ENCODE data around the gene FOXF1. TPM values are rescaled to one million over a fixed set of nuclear protein-coding genes. Genes with fewer than 3 reads are reported as not detected.

The FOXF1 gene
- under 1 TPM in 4 of 10 donors, not detected in 6; 0.04 to 0.13 (median 0.07) TPM for polyA plus RNA-seq (ENCODE audit: insufficient read length in 10 of 10)
- long read RNA-seq, donor 1 = 0 reads
- long read RNA-seq, donor 2 = 0 reads
- long read RNA-seq, donor 3 = 0 reads
- long read RNA-seq, donor 4 = 0 reads
- long read RNA-seq, donor 5 = 0 reads
- long read RNA-seq, donor 6 = 0 reads
- long read RNA-seq, donor 7 = 0 reads
- long read RNA-seq, donor 8 = 0 reads
- long read RNA-seq, donor 9 = 0 reads

- DNase-seq = no peak
These were observed at the start of gene FOXF1 for GRCh38 chr16:86510465-86511261. Gene FOXF1, plus strand, starts transcription at chr16:86510527. Its CDS starts 43 bp downstream, at chr16:86510570.

DNA sequence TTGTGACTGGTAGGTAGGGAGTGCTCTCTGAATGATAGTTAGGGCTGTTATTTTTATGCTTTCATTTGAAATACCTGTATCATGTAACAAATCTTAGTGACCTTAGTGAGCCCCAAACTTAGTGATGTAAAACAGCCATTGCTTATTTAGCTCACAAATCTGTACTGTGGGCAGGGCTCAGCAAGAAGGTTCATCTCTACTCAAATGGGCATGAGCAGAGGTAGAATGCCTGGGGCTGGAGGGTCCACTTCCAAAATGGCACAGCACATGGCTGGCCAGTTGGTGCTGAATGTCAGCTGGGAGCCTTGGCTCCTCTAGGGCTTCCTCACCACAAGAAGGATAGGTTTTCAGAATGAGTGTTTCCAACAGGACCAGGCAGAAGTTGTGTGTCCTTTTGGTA, 49.3 kb upstream of the FOXF1 start:
- no peak for DNase-seq

DNA sequence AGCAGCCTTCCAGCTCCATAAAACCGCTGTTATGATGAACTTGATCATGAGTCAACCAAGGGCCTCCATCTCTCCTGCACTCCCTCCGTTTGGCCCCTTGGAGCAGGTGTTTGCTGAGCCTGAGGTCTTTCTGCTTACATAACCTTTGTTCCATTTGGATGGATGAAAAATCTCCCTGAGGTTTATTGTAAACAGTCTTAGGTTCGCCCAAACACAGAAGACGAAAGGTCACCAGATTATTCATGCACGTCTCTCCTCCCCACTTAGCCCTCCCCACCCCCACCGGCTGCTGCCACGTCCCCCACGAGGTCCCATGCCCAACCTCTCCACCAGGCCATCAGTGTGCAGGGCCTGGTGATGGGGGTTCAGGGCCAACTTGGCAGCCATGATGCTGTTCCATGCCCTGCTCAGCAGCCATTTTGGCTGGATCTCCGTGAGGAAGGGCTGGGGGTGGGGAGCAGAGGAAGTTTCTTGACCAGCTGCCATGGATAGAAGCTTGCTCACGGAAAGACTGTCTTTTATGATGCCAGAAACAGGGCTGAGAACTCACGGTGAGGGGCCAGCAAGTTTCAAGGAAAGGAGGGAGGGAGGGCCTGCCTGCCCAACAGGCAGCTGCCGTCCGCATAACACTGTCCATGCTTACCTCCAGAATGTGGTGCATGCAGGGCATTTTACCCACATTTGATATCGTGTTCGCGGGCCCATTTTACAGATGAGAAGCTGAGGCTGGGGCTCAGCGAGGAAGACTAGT, 47.8 kb upstream of the FOXF1 start:
- DNase-seq = no peak

- DNase-seq = no peak
These were observed 46.3 kb upstream of the FOXF1 start for GRCh38 chr16:86464044-86464443.

DNA sequence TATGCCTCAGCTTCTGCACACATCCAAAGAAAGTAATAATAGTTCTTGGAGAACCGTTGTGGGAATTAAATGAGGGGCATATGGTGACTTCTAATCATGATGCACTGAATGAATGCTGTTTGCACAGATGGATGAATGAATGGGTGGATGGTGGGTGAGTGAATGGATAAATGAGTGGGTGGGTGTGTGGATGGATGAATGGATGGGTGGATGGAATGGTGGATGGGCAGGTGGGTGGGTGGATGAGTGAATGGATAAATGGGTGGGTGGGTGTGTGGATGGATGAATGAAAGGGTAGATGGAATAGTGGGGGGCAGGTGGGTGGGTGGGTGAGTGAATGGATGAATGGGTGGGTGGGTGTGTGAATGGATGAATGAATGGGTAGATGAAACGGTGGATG, 44.9 kb upstream of the FOXF1 start:
- DNase-seq = no peak

DNA sequence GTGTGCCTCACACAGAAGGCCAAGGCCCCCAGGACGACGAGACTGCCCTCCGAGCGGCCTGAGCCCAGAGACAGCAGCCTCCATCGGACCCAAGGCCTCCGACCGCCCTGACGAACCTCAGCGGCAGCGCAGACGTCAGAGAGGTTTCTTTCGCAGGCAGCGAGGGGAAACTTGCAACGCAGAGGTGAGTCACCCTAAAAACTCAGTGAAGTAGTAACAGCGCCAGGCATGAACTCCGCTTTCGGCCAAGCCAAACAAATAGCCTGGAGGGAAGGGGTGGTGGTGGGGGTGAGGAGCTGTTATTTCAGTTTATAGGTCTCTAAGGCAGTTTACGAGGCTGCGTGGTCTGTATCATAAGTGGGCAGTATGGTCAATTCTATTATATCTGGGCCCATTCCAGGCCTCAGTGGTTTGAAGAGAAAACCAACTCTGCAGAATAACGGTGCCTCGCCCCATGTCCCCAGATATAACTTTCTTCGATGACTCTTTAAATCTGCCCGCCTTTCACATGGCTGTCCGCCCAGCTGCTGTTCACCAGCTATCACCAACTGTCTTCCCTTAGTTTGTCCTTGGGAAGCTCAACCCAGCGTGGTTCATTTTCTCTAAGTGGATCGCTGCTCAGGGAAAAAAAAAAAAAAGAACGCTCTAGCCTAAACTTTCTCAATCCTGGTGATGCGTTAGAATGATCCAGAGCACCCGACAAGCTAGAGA, 43.5 kb upstream of the FOXF1 start:
- no peak for DNase-seq

DNA sequence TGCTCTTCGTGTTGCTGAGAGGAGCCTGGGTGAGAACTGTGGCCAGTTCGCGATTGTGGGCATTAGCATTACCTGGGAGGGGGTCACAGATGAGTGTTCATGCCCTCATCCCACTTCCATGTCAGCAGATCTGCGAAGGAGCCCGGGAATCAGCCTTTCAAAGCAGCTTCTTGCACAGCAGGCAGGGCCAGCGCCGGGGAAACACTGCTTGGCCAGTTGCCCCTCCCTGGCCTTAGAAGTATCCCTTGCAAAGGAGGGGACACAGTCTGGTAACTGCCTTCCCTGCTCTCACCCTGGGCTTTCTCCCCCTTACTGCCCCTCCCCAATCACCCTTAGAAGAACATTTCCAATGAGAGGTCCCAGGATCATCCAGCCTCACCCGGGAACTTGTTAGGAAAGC, 42.8 kb upstream of the FOXF1 start:
- no peak for DNase-seq

- DNase-seq = no peak
These were observed 39.4 kb upstream of the FOXF1 start for GRCh38 chr16:86470964-86471363.

DNA sequence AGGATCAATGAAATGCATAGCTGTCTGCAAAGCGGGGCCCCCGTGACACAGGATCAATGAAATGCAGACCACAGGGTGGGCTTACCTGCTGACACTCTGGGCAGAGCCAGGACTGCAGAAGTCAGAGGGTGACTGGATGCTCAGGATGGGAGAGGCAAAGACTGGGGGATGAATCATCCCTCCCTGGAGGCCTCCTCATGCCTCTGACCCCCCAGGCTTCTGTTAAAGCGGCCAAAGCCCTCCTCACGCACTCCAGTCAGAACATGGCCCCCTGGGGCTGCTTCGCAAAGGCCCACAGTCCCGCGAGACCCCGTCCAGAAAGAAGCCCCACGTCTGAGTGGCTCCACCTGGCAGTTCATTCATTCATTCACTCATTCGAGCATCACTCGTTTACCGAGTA, 38.4 kb upstream of the FOXF1 start:
- no peak for DNase-seq

DNA sequence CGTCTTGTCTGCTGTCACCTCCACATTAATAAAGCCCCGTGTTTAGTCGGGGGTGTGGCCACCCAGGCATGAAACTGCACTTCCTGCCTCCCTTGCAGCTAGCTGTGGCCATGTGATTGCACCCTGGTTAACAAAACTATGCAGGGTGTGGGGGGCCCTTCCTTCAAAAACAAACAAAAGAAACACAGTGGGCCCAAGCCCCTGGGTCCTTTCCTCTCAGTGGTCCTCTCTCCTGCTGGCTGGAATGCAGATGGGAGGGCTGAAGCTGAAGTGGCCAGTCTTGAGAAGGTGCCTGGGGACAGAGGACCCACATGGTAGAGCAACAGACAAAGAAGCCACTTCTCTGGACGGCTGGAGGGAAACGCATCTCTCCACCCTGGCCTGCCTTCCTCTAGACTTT, 38.0 kb upstream of the FOXF1 start:
- no peak for DNase-seq

DNA sequence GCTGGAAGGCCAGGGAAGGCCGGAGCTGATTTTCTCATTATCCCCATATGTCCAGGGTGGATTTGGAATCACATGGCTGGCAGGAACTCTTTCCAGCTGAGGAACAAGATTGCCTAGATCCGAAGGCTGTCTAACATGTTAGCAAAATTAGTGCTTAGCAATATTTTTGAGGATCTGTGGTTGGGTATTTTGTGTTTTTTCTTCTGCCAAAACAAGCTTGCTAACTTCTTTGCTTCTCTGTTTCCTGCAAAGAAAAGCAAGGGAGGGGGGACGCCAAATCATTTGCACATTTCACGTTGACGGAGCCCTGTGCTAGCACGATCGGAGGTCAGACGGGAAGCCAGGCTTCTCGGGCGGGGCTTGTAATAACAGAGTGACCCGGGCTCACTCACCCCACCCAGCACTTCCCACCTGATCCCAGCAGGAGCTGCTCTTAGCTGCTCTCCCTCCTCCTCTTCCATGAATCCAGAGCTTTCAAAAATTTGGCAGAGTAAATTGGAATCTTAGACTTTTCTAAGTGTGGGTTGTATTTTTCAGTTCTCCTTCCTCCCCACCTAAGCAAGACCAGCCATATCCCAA, 33.3 kb upstream of the FOXF1 start:
- DNase-seq = no peak

DNA sequence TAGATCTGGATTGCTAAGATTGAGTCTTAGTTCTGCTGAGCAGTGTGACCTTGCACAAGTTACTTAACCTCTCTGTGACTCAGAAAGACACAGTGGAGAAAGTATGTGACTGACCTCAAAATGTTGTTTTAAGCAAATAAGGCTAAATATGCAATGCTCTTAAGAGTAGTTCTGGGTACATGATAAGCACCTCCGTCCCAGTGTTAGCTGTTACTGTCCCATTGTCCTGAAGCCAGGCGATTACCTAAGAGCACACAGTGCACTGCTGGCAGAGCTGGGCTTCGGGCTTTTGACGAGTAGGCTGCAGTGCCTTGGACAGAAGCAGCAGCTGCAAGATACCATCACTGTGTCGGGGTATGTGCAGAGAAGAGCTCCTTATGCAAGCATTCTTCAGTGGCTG, 32.7 kb upstream of the FOXF1 start:
- DNase-seq = no peak

DNA sequence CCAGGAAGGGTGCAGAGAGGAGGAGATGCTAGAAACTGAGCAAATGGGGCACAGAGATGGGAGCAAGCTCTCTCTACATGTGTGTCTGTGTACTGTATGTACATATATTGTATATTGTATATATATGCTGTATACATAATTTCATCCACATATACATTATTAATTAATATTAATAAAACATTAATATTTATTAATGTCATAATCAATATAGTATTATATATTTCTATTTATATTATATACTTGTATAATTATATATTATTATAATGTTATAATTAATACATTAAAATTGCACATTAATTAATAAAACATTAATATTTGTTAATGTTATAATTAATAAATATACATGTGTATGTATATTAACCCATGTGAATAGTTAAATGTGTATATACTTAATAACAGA, 31.5 kb upstream of the FOXF1 start:
- no peak for DNase-seq

DNA sequence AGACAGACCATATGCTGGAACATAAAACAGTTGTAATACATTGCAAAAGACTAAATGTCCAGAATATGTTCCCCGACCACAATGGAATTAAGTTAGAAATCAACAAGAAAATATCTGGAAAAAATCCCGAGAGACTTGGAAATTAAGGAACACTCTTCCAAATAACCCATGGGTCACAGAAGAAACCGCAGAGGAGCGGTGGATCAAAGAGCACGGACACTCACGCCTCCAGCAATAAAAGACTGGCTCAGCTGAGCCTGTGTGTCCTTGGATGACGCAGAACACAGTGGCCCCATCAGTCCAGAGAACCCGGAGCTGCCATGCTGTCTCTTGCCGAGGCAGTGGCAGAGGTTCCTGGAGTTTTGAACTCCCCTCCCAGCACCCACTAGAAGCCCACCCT, 30.9 kb upstream of the FOXF1 start:
- no peak for DNase-seq

- no peak for DNase-seq
These were observed 29.9 kb upstream of the FOXF1 start for GRCh38 chr16:86480444-86480843.

- no peak for DNase-seq
These were observed 28.7 kb upstream of the FOXF1 start for GRCh38 chr16:86481607-86482006.

DNA sequence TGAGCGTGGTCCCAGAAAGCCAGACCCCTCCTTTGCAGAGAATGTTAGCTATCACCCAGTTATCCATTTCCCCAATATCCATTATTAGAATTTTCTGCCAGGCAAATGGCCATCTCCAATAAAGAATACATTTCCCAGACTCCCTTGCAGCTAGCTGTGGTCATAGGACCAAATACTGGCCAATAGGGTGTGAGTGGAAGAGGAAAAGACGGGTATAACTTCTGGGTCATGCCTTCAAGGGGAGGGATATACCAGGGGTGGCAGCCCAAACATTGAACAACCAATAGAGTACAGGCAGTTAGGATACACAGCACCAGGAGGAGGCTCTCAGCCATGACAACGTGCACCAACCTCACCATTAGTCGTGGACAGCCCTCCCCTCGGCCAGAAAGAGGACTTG, 26.1 kb upstream of the FOXF1 start:
- DNase-seq = no peak

DNA sequence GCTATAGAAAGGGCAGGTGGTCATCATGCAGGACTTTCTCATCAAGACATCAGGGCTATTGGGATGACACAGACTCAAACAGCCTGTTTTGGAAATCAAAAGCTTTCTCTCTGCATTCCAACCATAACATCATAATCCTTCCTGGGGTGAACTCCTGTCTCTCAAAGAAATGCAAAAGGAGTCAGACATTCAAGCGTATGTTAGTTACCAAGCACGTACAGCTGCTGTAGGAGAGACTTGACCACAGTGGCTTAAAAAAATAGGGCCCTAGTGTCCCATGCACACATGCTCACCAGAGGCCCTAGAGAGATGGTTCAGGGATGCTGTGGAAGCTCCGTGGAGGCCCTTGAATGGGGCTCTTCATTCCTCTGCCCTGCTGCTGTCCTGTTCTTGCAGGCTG, 24.6 kb upstream of the FOXF1 start:
- no peak for DNase-seq

DNA sequence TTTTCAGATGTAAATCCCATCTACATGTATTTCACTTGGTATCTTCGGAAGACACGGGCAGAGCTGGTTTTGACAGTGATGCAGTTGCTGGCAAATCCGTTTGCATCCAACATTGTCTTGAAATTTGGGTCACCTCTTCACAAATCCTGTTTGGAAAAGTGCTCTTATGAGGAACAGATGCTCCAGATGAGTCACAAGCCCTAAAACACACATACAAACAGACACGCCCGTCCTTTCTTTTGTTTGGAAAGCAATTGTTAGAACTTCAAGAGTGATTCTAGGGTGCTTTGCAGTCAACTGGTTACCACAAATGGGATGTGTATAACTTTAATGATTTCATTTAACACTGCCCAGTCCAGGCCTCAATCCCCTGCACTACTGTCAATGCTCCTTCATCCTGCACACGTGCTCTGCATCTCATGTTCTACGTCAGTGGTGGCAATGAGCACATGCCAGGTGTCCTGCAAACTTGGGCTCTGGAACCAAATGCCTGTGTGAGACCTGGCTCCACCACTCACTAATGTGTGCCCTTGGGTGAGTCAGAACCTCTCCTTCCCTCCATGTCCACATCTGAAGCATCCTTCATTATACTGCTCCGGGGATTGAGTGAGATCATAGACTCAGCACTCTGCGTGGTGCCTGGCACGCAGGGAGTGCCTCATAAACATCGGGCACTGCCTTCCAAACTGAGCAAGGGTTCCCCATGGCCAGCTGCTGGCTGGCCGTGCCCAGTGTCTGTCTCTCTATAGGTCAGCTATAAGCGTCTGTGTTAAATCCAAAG, 19.3 kb upstream of the FOXF1 start:
- DNase-seq = no peak

DNA sequence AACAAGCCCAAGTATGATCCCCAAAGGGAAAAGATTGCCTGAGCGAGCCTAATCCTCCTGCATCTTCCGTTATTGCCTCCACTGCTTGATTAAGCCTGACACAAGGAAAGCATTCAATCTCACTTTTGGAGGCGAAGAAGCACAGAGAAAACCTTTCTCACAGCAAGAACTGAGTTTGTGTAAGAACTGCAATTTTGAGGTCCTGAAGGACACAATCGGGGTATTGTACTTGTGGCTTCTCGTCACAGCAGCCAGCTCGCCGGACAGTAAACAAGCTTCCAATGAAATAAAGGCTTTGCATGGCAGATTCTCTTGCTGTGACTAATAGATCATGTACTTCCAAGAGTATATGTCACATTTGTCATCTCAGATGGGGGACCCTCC, 18.7 kb upstream of the FOXF1 start:
- DNase-seq = no peak

Data from muscle of back (tissue), 13 donors.